OCI-LY7 (cell line): ENCODE results near the gene BTBD6.

Experiments
- EZH2phosphoT487 ChIP-seq: fragments of 200-600 bp; sonication (generic); IDR thresholded peaks from 2 replicates; pipeline ENCODE4 v1.6.1; 2018; ENCODE audit warnings: low read depth, borderline replicate concordance, mild to moderate bottlenecking, mixed run types, antibody characterized with exemption, low read length, moderate library complexity, mixed read lengths
- TF ChIP-seq, protein P1 (sequence below): fragments of 200-600 bp; sonication (generic); conservative IDR thresholded peaks from 2 replicates; pipeline ENCODE4 v1.5.1; 2014; ENCODE audit warnings: mild to moderate bottlenecking, antibody characterized with exemption, low read length, moderate library complexity, mixed read lengths

DNA sequence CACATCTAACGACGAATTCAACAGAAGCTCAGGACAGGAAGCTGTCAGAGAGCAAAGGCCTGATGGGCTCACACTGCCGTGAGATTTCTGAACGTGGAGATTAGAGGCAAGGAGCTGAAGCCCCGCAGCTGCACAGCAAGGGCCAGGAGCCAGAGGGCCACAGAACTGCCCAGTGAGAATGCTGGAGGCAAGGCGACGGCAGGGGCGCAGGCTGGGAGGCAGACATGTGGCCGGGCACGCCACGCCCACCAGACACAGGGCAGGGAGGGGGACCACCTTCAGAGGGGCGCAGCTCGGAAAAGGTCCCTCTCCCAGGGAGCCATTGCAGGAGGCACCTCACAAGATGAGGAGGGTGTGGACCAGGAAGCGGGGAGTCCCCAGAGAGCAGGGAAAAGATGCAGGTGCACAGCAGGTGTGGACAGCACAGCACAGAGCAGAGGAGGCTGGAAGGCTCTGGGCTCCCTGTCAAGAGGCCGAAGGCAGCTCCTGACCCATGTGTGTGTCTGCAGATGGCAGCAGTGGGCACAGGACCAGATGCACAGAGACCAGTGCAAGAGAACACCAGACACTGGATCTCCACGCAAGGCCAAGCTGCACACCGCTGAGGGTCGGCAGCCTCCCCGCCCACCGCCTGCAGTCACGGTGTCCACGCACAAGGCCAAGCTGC lies 23.0 kb downstream of the BTBD6 start:
- TF ChIP-seq, protein P1, sequence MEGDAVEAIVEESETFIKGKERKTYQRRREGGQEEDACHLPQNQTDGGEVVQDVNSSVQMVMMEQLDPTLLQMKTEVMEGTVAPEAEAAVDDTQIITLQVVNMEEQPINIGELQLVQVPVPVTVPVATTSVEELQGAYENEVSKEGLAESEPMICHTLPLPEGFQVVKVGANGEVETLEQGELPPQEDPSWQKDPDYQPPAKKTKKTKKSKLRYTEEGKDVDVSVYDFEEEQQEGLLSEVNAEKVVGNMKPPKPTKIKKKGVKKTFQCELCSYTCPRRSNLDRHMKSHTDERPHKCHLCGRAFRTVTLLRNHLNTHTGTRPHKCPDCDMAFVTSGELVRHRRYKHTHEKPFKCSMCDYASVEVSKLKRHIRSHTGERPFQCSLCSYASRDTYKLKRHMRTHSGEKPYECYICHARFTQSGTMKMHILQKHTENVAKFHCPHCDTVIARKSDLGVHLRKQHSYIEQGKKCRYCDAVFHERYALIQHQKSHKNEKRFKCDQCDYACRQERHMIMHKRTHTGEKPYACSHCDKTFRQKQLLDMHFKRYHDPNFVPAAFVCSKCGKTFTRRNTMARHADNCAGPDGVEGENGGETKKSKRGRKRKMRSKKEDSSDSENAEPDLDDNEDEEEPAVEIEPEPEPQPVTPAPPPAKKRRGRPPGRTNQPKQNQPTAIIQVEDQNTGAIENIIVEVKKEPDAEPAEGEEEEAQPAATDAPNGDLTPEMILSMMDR = no peak
- TF ChIP-seq EZH2phosphoT487 = no peak
